Measurements from ENCODE around the gene OBP2A.

OBP2A gene

GRCh38 chr9:135580664-135581380, 34.9 kb downstream of the OBP2A start:
- no peak for DNase-seq

GRCh38 chr9:135581636-135582426, 35.9 kb downstream of the OBP2A start:
- no peak for DNase-seq

- DNase-seq: no peak
These were observed 36.6 kb downstream of the OBP2A start for GRCh38 chr9:135582541-135582940.

DNA sequence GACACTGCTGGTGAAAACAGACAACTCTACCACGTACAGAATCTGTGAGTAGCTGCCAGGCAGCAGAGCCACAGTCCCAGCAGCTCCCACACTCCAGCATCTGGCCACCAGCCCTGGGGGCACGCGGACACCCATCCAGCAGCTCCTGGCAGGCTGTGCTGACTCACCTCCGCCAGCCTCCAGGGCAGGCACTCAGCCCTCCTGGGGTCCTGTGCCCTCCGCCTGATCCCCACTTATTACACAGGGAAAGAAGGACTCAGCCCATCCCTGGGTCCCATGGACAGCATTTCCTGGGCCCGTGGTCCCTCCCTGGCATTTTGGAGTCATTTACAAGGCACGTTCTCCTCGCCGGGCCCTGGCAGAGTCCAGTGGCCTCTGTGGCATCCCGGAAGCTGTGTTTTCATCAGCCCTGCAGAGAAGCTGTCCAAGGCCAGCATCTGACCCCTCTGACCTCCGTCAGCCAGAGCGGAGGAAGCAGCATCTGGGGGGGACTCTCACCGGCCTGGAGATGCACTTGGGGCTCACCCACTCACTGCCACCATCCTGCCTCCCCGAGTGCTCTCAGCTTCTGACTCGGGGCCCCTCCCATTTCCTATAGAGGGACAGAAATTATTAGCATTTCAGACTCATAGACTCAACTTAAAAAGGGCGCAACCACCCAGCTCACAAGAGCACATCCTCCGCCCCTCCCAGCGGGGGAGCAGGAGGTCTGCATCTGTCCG, 37.2 kb downstream of the OBP2A start:
- DNase-seq: no peak

DNA sequence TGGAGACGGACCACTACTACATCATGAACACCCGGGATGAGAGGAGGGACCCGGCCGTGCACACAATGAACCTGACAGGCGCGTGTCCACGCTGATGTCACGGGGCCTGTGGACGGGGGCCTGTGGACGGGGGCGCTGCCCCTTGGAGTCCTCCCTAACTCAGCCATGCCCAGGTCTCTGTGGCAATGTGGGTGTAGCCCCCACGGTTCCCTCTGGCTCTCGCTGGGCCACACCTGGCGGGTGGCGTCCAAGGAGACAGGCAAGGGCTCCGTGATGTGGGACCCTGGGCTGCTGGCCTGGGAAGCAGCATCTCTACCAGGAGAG, 37.7 kb downstream of the OBP2A start:
- no peak for DNase-seq

DNA sequence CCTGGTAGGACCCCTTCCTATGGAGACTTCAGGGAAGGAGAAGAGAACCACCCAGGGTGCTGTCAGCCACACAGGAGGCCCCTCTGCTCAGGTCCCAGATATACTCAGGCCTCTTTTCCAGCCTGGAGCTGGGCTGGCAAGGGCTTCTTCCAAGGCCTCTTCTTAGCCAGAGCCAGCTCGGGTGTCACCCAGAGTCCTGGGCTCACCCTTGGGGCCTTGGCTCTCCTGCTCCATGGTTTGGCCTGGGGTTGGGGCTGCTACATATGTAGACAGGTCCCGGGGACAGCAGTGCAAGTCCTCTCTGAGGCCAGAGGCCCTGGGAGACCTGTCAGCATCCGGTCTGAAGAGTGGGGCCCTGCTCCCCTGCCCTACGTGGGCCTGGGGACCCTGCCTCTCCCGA, 38.4 kb downstream of the OBP2A start:
- no peak for DNase-seq

DNA sequence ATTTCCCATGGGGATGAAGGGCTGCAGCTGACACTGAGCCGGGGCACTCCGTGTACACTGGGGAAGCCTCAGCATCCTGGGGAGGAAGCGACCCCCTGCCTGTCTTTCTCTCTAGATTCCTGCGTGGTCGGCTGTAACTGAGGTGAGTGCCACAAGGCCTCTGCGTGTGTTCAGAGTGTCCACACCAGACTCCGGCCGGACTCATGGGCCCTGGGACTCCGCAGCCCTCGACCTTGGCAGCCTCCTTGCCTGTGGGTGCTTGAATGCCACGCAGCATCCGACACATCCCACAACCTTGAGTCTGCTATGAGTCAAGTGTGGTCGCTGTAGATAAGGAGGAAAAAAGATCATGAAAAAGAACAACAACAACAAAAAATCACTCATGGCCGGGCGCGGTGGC, 39.0 kb downstream of the OBP2A start:
- no peak for DNase-seq

- no peak for DNase-seq
These were observed 40.7 kb downstream of the OBP2A start for GRCh38 chr9:135586601-135587109.

GRCh38 chr9:135587658-135588057, 41.7 kb downstream of the OBP2A start:
- DNase-seq: no peak

DNA sequence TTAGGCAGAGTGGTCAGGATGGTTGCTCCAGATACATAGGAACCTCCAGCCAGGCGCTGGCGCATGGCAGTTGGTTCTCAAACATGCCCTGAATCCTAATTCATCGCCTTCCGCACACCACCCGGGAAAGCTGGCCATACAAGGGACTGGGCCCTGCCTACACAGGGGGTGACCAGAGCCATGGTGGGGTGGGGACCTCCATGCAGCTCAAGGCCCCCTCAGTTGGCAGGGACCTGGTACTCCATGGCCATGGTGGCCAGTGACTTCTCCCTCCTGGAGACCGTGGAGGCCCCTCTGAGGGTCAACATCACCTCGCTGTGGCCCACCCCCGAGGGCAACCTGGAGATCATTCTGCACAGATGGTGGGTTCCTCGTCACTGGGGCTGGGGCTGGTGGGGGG, 42.4 kb downstream of the OBP2A start:
- DNase-seq: no peak

- no peak for DNase-seq
These were observed 43.1 kb downstream of the OBP2A start for GRCh38 chr9:135588886-135589595.

DNA sequence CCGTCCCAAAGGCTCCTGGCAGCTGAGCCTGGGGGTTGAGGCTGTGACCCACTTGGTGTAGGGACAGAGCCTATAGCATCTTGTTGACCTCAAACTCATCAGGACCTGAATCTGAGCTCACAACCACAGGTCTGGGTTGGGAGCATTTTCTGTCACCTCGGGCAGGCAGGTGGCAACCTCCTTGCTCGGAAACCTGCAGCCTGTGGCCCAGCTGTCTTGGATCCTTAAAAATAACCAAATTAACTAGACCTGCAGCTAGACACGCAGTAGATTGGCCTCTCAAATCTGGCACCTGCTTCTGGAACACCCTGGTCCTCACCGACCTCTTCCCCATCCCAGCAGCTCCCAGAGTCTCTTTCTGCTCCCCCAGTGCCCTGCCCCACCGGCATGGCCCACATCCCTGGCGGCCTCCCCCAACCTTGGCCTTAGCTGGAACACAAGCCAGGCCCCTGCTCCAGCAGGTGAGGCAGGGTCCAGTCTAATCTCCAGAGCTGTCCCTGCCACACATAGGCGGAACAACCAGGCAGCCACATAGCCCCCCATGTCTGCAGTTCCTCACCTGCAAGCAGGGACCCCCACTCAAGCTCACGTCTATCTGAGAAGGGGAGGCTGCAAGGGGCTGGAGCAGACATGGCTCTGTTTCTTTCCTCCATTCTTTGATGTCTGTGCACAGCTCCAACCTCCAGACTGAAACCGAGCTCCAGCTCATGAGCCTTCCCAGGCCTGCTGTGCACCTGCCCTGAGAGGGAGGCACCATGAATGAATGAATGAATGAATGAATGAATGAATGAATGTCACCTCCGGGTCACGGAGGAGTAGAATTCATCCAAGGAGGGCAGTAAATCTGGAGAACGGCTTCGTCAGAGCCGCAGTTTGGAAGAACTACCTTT, 43.9 kb downstream of the OBP2A start:
- DNase-seq: no peak

GRCh38 chr9:135590486-135591079, 44.7 kb downstream of the OBP2A start:
- no peak for DNase-seq

DNA sequence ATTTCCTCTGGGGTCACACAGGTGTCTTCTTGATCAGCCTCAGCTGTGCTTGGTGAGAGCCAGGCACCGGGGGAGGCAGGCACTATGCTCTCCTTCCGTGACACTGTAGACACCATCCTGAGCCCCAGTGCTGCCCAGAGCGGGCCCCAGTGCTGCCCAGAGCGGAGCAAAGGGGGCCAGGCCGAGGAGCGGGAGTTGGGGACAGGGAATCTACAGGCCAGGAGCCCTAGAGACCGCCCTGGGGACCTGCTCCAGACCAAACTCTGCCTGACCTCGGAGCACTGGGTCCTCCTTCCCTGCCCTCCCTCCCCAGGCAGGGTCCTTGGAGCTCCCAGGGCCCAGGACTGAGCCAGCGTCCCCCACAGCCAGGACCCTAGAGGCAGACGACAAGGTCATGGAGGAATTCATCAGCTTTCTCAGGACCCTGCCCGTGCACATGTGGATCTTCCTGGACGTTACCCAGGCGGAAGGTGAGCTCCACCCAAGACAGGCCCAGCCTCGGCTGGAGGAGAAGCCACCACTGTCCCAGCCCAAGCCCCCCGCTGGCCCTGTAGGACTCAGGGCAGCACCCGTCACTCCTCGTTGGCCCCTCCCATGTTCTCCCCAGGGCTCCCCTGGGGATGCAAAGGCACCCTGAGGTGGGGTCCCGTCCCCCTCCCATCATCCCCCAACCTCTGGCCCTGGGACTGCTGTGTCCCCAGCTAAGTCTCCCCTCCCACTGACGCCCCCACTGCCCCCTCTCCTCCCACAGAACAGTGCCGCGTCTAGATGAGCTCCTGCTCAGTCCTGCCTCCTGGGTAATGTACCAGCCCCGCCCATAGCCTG, 45.8 kb downstream of the OBP2A start:
- DNase-seq: no peak

- DNase-seq: no peak
These were observed 46.3 kb downstream of the OBP2A start for GRCh38 chr9:135592331-135592590.

DNA sequence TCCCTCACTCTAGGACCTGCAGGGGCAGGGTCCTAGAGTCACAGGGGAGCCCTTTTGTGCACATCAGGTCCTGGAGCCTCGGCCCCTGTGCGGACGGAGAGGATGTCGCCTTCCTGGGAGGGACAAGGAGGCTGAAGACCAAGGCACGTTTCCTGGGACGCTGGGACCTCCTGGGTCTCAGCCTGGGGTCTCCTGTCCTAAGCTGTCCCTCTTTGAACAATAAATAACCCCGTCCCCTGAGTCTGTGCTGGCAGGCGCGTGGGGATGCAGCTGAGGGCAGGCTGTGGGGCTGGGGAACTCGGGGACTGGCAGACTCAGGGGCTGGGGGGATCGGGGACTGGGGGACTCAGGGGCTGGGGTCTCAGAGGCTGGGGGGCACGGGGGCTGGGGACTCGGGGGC, 46.7 kb downstream of the OBP2A start:
- DNase-seq: no peak

- no peak for DNase-seq
These were observed 50.3 kb downstream of the OBP2A start for GRCh38 chr9:135596211-135596610.

All from GDM1 (cell line).